GM12878 (cell line): ENCODE data around the gene BRWD1. TPM values are rescaled to one million over a fixed set of nuclear protein-coding genes. Genes with fewer than 3 reads are reported as not detected.
A peak's percentile ranks its signal among the peaks of the same experiment; 100 is the strongest.

Source experiments
- CBFB ChIP-seq: IDR thresholded peaks from 2 replicates; pipeline ENCODE4 v1.6.1; 2016; ENCODE audit warnings: antibody characterized with exemption, low read depth
- HSF1 ChIP-seq: fragments of 150-350 bp; IDR thresholded peaks from 2 replicates; pipeline ENCODE4 v1.6.1; 2014; ENCODE audit warnings: mild to moderate bottlenecking, low read depth, low read length
- PRDM15 ChIP-seq: fragments of 450-650 bp; formaldehyde crosslinking; IDR thresholded peaks from 2 replicates; pipeline ENCODE4 v1.4.0; 2020; ENCODE audit warnings: mild to moderate bottlenecking, moderate library complexity
- SMAD5 ChIP-seq: IDR thresholded peaks from 2 replicates; pipeline ENCODE4 v1.6.1; 2016; ENCODE audit warnings: antibody characterized with exemption, low read depth
- ZZZ3 ChIP-seq: IDR thresholded peaks from 2 replicates; pipeline ENCODE4 v1.6.1; 2011; ENCODE audit warnings: low read depth; ENCODE audit not compliant: control insufficient read depth, insufficient read length
- polyA plus RNA-seq, 11 experiments: library from polyadenylated mRNA; depleted of rRNA in 4 of 11; unstranded in 6 of 11; stranded (reverse) in 5 of 11; fragments of >200 nt; fragmentation: Nextera tagmentation in 4 of 11; fragmentation: Illumina TruSeq in 1 of 11; extraction: Ambion mirVana in 4 of 11; extraction: Trizol in 1 of 11; gene quantifications; 1 replicate in 1 of 11; 2 replicates in 10 of 11; pipeline versions ENCODE4 v1.2.1 to v1.2.3, GENCODE V29; 2011 to 2016; ENCODE audit warnings: inconsistent platforms in 2 of 11, missing spikeins in 2 of 11, low read depth in 1 of 11
- total RNA-seq, 4 experiments: library from RNA; depleted of rRNA in 3 of 4; stranded (reverse); fragments of >200 nt in 3 of 4; fragmentation: Illumina TruSeq in 1 of 4; extraction: Trizol in 1 of 4; gene quantifications; 2 replicates each; pipeline versions ENCODE4 v1.2.1 to v1.2.3, GENCODE V29; 2013 to 2021

BRWD1 gene
- total and polyA plus RNA-seq, 10 of the 15 experiments (the other 5 are each of a cell fraction or from before 2014, with no cell fraction given), result 3.1 to 19.0 (median 13.5) TPM

- TF ChIP-seq PRDM15, result no peak
- no peak for TF ChIP-seq HSF1
- no peak for TF ChIP-seq CBFB
- no peak for TF ChIP-seq ZZZ3
- TF ChIP-seq SMAD5, result peak; percentile 87; the same call in 1 of the 2 replicates
Measured at GRCh38 chr21:39349211-39350093, 36.0 kb upstream of the BRWD1 start (continued).
